Measurements from ENCODE around the gene VRK2.
"Not testable (repeated sequence)": the region's sequence is repeated elsewhere in the genome, so short reads cannot be mapped to it uniquely, and the experiment has no call there.

DNA sequence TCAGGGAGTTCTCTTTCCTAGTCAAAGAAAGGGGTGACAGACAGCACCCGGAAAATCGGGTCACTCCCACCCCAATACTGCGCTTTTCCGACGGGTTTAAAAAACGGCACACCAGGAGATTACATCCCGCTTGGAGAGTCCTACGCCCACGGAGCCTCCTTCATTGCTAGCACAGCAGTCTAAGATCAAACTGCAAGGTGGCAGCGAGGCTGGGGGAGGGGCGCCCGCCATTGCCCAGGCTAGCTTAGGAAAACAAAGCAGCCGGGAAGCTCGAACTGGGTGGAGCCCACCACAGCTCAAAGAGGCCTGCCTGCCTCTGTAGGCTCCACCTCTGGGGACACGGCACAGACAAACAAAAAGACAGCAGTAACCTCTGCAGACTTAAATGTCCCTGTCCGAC, 125.2 kb downstream of the VRK2 start:
- TF ChIP-seq, protein P1, sequence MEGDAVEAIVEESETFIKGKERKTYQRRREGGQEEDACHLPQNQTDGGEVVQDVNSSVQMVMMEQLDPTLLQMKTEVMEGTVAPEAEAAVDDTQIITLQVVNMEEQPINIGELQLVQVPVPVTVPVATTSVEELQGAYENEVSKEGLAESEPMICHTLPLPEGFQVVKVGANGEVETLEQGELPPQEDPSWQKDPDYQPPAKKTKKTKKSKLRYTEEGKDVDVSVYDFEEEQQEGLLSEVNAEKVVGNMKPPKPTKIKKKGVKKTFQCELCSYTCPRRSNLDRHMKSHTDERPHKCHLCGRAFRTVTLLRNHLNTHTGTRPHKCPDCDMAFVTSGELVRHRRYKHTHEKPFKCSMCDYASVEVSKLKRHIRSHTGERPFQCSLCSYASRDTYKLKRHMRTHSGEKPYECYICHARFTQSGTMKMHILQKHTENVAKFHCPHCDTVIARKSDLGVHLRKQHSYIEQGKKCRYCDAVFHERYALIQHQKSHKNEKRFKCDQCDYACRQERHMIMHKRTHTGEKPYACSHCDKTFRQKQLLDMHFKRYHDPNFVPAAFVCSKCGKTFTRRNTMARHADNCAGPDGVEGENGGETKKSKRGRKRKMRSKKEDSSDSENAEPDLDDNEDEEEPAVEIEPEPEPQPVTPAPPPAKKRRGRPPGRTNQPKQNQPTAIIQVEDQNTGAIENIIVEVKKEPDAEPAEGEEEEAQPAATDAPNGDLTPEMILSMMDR (IDR thresholded peaks at IDR 0.05 in 2 of 3, conservative IDR thresholded peaks at IDR 0.05 in 1 of 3; ENCODE audit: borderline replicate concordance in 1 of 3, insufficient read depth in 1 of 3, low read depth in 2 of 3, low read length in 2 of 3) = not testable (repeated sequence)
- TF ChIP-seq, protein P2, sequence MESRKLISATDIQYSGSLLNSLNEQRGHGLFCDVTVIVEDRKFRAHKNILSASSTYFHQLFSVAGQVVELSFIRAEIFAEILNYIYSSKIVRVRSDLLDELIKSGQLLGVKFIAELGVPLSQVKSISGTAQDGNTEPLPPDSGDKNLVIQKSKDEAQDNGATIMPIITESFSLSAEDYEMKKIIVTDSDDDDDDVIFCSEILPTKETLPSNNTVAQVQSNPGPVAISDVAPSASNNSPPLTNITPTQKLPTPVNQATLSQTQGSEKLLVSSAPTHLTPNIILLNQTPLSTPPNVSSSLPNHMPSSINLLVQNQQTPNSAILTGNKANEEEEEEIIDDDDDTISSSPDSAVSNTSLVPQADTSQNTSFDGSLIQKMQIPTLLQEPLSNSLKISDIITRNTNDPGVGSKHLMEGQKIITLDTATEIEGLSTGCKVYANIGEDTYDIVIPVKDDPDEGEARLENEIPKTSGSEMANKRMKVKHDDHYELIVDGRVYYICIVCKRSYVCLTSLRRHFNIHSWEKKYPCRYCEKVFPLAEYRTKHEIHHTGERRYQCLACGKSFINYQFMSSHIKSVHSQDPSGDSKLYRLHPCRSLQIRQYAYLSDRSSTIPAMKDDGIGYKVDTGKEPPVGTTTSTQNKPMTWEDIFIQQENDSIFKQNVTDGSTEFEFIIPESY (IDR thresholded peaks at IDR 0.05; ENCODE audit: extremely low read depth, insufficient replicate concordance, low read length) = not testable (repeated sequence)
- TF ChIP-seq POLR2A (IDR thresholded peaks at IDR 0.05; ENCODE audit: borderline replicate concordance, extremely low read depth, insufficient read depth, insufficient read length); SRF (IDR thresholded peaks at IDR 0.05; ENCODE audit: low read depth); SIN3A (IDR thresholded peaks at IDR 0.05; ENCODE audit: low read depth); POLR2AphosphoS5 (IDR thresholded peaks at IDR 0.05; ENCODE audit: low read depth, low read length): not testable (repeated sequence)
- TF ChIP-seq, protein P3, sequence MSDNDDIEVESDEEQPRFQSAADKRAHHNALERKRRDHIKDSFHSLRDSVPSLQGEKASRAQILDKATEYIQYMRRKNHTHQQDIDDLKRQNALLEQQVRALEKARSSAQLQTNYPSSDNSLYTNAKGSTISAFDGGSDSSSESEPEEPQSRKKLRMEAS (IDR thresholded peaks at IDR 0.05) = not testable (repeated sequence)
